GM12875 (cell line): ENCODE data around the gene PLEKHA4.
"Not testable (repeated sequence)": the region's sequence is repeated elsewhere in the genome, so short reads cannot be mapped to it uniquely, and the experiment has no call there.

Experiments used
- H3K4me3 ChIP-seq: one replicate; pipeline ENCODE4 v1.5.1; 2011; ENCODE audit warnings: low read depth, low read length, control low read depth
- TF ChIP-seq, protein P1 (sequence below): IDR thresholded peaks from 2 replicates; pipeline ENCODE4 v1.5.1; 2011; ENCODE audit warnings: low read depth, mild to moderate bottlenecking, control low read depth, inconsistent platforms, low read length, moderate library complexity, borderline replicate concordance; ENCODE audit not compliant: insufficient read depth

The PLEKHA4 gene, protein sequence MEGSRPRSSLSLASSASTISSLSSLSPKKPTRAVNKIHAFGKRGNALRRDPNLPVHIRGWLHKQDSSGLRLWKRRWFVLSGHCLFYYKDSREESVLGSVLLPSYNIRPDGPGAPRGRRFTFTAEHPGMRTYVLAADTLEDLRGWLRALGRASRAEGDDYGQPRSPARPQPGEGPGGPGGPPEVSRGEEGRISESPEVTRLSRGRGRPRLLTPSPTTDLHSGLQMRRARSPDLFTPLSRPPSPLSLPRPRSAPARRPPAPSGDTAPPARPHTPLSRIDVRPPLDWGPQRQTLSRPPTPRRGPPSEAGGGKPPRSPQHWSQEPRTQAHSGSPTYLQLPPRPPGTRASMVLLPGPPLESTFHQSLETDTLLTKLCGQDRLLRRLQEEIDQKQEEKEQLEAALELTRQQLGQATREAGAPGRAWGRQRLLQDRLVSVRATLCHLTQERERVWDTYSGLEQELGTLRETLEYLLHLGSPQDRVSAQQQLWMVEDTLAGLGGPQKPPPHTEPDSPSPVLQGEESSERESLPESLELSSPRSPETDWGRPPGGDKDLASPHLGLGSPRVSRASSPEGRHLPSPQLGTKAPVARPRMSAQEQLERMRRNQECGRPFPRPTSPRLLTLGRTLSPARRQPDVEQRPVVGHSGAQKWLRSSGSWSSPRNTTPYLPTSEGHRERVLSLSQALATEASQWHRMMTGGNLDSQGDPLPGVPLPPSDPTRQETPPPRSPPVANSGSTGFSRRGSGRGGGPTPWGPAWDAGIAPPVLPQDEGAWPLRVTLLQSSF

DNA sequence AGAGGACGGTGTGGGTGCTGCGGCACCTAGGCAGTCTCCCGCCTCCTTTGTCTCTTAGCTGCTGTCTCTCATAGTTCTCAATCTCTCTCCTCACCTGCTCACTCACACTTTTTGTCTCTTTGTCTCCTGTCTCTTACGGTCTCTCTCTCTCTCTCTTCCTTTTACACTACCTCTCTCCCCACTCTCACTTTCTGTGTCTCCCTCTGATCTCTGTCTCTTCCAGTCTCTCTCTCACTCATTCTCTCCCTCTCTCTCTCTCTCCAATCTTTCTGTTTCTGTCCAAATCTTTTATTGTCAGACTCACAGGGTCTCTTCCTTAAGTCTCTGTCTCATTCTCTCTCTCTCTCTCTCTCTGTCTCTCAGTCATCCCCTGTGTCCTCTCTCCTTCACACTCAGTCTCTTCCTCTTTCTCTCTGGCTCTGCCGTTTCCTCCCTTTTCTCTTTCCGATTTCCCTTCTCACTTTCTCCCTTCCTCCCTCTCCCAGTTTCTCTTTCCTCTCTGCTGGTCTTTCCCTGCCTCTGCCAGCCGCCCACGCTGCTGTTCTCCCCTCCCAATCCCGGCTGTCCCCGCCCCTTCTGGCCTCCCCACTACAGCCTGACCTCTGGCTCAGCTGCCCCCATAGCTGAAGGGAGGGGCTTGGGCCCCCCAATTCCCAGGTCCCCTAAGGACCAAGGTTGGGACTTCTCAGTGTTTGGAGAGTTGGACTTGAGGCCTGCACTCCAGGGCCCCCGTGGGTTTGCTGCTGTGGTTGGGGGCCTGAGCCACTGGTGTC, at the start of gene PLEKHA4:
PLEKHA4 (minus strand) TSS at position 504 of the 773 bp plus-strand sequence. CDS start 997 bp downstream, outside the sequence.
- H3K4me3 ChIP-seq = no peak within 1 kb of the TSS
- TF ChIP-seq, protein P1, sequence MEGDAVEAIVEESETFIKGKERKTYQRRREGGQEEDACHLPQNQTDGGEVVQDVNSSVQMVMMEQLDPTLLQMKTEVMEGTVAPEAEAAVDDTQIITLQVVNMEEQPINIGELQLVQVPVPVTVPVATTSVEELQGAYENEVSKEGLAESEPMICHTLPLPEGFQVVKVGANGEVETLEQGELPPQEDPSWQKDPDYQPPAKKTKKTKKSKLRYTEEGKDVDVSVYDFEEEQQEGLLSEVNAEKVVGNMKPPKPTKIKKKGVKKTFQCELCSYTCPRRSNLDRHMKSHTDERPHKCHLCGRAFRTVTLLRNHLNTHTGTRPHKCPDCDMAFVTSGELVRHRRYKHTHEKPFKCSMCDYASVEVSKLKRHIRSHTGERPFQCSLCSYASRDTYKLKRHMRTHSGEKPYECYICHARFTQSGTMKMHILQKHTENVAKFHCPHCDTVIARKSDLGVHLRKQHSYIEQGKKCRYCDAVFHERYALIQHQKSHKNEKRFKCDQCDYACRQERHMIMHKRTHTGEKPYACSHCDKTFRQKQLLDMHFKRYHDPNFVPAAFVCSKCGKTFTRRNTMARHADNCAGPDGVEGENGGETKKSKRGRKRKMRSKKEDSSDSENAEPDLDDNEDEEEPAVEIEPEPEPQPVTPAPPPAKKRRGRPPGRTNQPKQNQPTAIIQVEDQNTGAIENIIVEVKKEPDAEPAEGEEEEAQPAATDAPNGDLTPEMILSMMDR = no peak

DNA sequence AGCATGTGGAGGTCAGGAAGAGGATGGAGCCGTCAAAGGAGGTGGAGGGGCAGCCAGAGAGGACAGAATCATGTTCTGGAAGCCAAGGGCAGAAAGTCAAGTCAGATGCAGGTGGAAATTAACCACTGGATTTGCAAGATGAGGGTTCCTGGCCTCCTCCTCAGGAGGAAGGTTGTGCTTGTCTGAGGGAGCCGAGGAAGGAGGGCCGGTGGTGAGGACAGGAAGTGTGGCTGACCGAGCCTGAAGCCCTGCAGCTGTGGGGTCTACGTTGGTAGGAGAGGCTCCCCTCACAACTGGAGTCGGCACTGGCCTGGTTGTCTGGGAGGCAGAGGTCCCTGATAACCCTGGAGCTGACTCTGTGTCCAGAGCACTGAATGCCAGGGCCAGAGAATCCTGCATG, 49.7 kb upstream of the PLEKHA4 start:
- TF ChIP-seq, protein P1 = no peak
- H3K4me3 ChIP-seq = no peak overlapping the region

DNA sequence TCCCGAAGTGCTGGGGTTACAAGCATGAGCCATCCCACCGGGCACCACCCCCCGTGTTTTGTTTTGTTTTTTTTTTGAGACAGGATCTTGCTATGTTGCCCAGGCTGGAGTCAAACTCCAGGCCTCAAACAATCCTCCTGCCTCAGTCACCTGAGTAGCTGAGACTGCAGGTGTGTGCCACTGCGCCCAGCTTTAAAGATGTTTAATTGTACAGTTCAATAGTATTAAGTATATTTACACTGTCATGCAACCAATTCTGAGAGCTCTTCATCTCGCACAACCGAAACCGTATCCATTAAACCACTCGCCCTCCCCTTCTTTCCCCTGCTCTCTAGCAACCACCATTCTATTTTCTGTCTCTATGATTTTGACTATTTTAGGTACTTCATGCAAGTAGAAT, 47.3 kb upstream of the PLEKHA4 start:
- TF ChIP-seq, protein P1 = no peak
- no peak overlapping the region for H3K4me3 ChIP-seq

DNA sequence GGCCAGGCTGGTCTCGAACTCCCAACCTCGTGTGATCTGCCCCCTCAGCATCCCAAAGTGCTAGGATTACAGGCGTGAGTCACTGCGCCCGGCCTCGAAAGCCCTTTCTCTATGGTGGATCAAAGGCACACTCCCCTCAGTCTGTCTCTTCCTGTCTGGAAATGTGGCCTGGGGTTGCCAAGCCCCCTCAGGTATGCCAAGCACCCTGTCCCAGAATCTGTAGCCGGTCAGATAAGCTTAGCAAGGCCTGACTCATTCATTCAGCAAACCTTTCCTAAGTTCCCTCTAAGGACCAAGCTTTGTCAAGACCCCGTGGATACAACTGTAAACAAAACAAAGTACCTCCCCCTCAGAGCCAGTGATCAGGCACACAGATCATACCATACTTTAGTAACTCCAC, 45.8 kb upstream of the PLEKHA4 start:
- H3K4me3 ChIP-seq = no peak overlapping the region
- TF ChIP-seq, protein P1 = no peak

DNA sequence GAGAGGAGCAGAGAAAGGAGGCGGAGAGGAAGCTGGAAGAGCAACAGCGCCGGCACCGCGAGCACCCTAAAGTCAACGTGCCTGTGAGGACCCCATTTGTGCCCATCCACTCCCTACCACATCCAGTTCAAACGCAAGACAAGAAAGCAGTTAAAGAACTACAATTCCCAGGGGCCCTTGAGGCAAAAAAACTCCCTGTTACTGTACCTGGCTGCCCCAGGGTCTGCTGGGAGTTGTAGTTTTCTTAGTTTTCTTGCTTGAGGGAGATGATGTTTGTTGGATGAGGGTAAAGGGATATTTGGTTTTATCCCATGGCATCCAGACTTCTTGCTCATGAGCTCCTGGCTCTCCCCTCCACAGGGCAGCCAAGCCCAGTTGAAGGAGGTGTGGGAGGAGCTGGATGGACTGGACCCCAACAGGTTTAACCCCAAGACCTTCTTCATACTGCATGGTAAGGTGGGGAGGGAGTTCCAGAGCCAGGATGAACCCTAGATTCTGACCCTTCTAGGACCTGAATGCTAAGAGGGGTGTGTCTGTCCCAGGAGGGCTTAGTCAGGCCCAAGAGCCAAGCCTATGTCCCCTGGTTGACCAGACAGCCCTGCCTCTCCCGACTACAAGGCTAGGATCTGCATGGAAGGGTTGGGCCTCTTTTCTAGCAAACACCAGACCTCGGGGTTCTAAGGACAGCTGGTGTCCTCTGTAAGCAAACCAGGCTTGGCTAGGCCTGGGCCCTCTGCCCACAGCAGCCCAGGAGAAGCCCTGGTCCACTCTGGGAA, 44.9 kb upstream of the PLEKHA4 start:
- H3K4me3 ChIP-seq = no peak overlapping the region
- TF ChIP-seq, protein P1 = no peak

DNA sequence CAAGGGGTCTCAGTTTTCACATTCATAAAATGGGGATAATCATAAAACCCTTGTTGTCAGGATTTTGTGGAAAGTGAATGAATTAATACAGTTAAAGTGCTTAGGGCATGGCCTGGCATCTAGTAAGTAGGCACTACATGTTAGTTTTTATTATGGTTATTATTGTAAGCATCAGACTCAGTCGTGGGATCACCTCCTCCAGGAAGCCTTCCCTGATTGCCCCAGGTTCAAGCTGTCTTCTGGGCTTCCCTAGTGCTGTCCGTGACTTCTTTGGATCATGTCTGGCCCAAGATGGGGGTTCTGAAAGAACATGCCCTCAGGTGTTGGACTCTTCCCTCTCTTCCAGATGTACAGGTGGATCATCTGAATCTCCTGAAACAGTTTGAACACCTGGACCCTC, 42.4 kb upstream of the PLEKHA4 start:
- no peak overlapping the region for H3K4me3 ChIP-seq
- TF ChIP-seq, protein P1 = no peak

DNA sequence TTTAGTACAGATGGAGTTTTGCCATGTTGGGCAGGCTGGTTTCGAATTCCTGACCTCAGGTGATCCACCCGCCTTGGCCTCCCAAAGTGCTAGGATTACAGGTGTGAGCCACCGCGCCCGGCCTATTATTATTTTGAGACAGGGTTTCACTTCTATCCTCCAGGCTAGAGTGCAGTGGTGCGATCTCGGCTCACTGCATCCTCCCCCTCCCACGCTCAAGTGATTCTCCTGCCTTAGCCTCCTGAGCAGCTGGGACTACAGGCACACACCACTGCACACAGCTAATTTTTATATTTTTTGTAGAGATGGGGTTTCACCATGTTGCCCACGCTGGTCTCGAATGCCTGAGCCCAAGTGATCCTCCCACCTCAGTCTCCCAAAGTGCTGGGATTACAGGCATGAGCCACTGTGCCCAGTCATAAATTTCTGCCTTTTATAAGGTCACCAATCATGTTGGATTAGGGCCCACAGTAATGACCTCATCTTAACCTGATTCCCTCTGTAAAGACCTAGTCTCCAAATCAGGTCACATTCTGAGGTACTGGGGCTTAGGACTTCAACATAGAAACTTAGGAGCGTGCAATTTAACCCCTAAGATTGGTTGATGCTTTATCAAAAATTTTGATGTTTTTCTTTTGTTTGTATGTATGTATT, 41.1 kb upstream of the PLEKHA4 start:
- not testable (repeated sequence) for H3K4me3 ChIP-seq
